Measurements from ENCODE around the gene YBX3.
A peak's percentile ranks its signal among the peaks of the same experiment; 100 is the strongest.
"Not testable (repeated sequence)": the region's sequence is repeated elsewhere in the genome, so short reads cannot be mapped to it uniquely, and the experiment has no call there.

YBX3 gene

GRCh38 chr12:10722905-10723746 lies at the start of gene YBX3:
YBX3 (minus strand) TSS chr12:10723323; CDS start chr12:10723111, 212 bp downstream.
- H3K4me3 ChIP-seq (ENCODE audit: low read depth, low read length): peak within 1 kb of the TSS; percentile 98
- peak; percentile 56 for DNase-seq (ENCODE audit: low read depth)

- DNase-seq (ENCODE audit: low read depth): peak; percentile 5
- no peak overlapping the region for H3K4me3 ChIP-seq (ENCODE audit: low read depth, low read length)
Observed at GRCh38 chr12:10771132-10771733, 48.1 kb upstream of the YBX3 start.

GRCh38 chr12:10759657-10760056 lies 36.5 kb upstream of the YBX3 start:
- DNase-seq (ENCODE audit: low read depth): no peak
- no peak overlapping the region for H3K4me3 ChIP-seq (ENCODE audit: low read depth, low read length)

- DNase-seq (ENCODE audit: low read depth): no peak
- no peak overlapping the region for H3K4me3 ChIP-seq (ENCODE audit: low read depth, low read length)
Observed at GRCh38 chr12:10756194-10756593, 33.1 kb upstream of the YBX3 start.

GRCh38 chr12:10753059-10753458 lies 29.9 kb upstream of the YBX3 start:
- peak; percentile 61 for DNase-seq (ENCODE audit: low read depth)
- H3K4me3 ChIP-seq (ENCODE audit: low read depth, low read length): no peak overlapping the region

- no peak overlapping the region for H3K4me3 ChIP-seq (ENCODE audit: low read depth, low read length)
- no peak for DNase-seq (ENCODE audit: low read depth)
Observed at GRCh38 chr12:10750385-10750727, 27.2 kb upstream of the YBX3 start.

GRCh38 chr12:10749700-10750384 lies 26.7 kb upstream of the YBX3 start:
- peak overlapping the region; percentile 26 for H3K4me3 ChIP-seq (ENCODE audit: low read depth, low read length)
- DNase-seq (ENCODE audit: low read depth): peak; percentile 88

- DNase-seq (ENCODE audit: low read depth): no peak
- H3K4me3 ChIP-seq (ENCODE audit: low read depth, low read length): no peak overlapping the region
Observed at GRCh38 chr12:10747730-10748129, 24.6 kb upstream of the YBX3 start.

GRCh38 chr12:10743420-10743819 lies 20.3 kb upstream of the YBX3 start:
- DNase-seq (ENCODE audit: low read depth); H3K4me3 ChIP-seq (ENCODE audit: low read depth, low read length): not testable (repeated sequence)

- no peak for DNase-seq (ENCODE audit: low read depth)
- no peak overlapping the region for H3K4me3 ChIP-seq (ENCODE audit: low read depth, low read length)
Observed at GRCh38 chr12:10741845-10742244, 18.7 kb upstream of the YBX3 start.

GRCh38 chr12:10740182-10740581 lies 17.1 kb upstream of the YBX3 start:
- H3K4me3 ChIP-seq (ENCODE audit: low read depth, low read length): no peak overlapping the region
- DNase-seq (ENCODE audit: low read depth): no peak

- no peak overlapping the region for H3K4me3 ChIP-seq (ENCODE audit: low read depth, low read length)
- no peak for DNase-seq (ENCODE audit: low read depth)
Observed at GRCh38 chr12:10739157-10740118, 16.3 kb upstream of the YBX3 start.

- DNase-seq (ENCODE audit: low read depth): no peak
- no peak overlapping the region for H3K4me3 ChIP-seq (ENCODE audit: low read depth, low read length)
Observed at GRCh38 chr12:10737249-10737648, 14.1 kb upstream of the YBX3 start.

- H3K4me3 ChIP-seq (ENCODE audit: low read depth, low read length): no peak overlapping the region
- no peak for DNase-seq (ENCODE audit: low read depth)
Observed at GRCh38 chr12:10736463-10736862, 13.3 kb upstream of the YBX3 start.

- no peak for DNase-seq (ENCODE audit: low read depth)
Observed at GRCh38 chr12:10735428-10735827, 12.3 kb upstream of the YBX3 start.

GRCh38 chr12:10732549-10732948 lies 9.4 kb upstream of the YBX3 start:
- DNase-seq (ENCODE audit: low read depth): no peak
- no peak overlapping the region for H3K4me3 ChIP-seq (ENCODE audit: low read depth, low read length)

More at GRCh38 chr12:10735428-10735827, 12.3 kb upstream of the YBX3 start:
- no peak overlapping the region for H3K4me3 ChIP-seq (ENCODE audit: low read depth, low read length)

GRCh38 chr12:10732066-10732465 lies 8.9 kb upstream of the YBX3 start:
- H3K4me3 ChIP-seq (ENCODE audit: low read depth, low read length): no peak overlapping the region
- no peak for DNase-seq (ENCODE audit: low read depth)

- H3K4me3 ChIP-seq (ENCODE audit: low read depth, low read length): no peak overlapping the region
- no peak for DNase-seq (ENCODE audit: low read depth)
Observed at GRCh38 chr12:10730559-10730958, 7.4 kb upstream of the YBX3 start.

- no peak for DNase-seq (ENCODE audit: low read depth)
- no peak overlapping the region for H3K4me3 ChIP-seq (ENCODE audit: low read depth, low read length)
Observed at GRCh38 chr12:10728091-10728490, 5.0 kb upstream of the YBX3 start.
